HCT116 (cell line): ENCODE data around the gene FAM117A. TPM values are rescaled to one million over a fixed set of nuclear protein-coding genes. Genes with fewer than 3 reads are reported as not detected.

Experiments
- ATAC-seq: fragments of 200-7000 bp; cut with Tn5 transposase; 2 replicates; pipeline ENCODE4 v1.9.1; 2020; ENCODE audit warnings: mild to moderate bottlenecking, moderate library complexity
- BruUV-seq: library from RNA; stranded (reverse); fragments of 400-500 nt; replicated peaks from 2 replicates; lab custom pipeline; 2021; lab: Mats Ljungman, UMichigan
- CTCF ChIA-PET: fragments of 300-600 bp; sonication (Branson Sonifier 250); formaldehyde crosslinking; loops from one replicate; lab custom pipeline; 2021; ENCODE audit warnings: antibody characterized with exemption; lab: Charles Lee
- POLR2A ChIA-PET: fragments of 300-600, 350-600 bp; sonication (Branson Sonifier 250); formaldehyde crosslinking; loops from one replicate; lab custom pipeline; 2021; ENCODE audit warnings: antibody characterized with exemption; lab: Charles Lee
- RAD21 ChIA-PET, 2 experiments: fragments of 300-600 bp; sonication (Branson Sonifier 250); formaldehyde crosslinking; loops; one replicate each; lab custom pipeline; 2023; ENCODE audit warnings: low total read pairs in 2 of 2; ENCODE audit not compliant: uncharacterized antibody in 2 of 2, unreplicated experiment in 2 of 2, low non-redundant PET in 1 of 2; lab: Charles Lee
- DNase-seq: peaks from one replicate; pipeline ENCODE4 v3.0.0-alpha.2; 2010; ENCODE audit warnings: low read depth, low spot score
- H2AFZ ChIP-seq: fragments of 200-600 bp; shearing (Covaris generic), sonication (generic); 2 replicates; pipeline ENCODE4 v1.6.1; 2017; ENCODE audit warnings: low read depth, mixed run types, mixed read lengths, antibody characterized with exemption, low read length; ENCODE audit not compliant: poor library complexity, severe bottlenecking
- H3K27ac ChIP-seq: 2 replicates; pipeline ENCODE4 v1.5.1; 2012; ENCODE audit warnings: low read depth, low read length
- H3K27me3 ChIP-seq: fragments of 200-600 bp; sonication (generic); 2 replicates; pipeline ENCODE4 v1.6.1; 2016; ENCODE audit warnings: mixed run types, low read length, mixed read lengths; ENCODE audit not compliant: insufficient read depth
- H3K36me3 ChIP-seq, 2 experiments: fragments of 200-500 bp in 1 of 2; fragments of 200-600 bp in 1 of 2; sonication (Bioruptor generic) in 1 of 2; sonication (generic) in 1 of 2; 2 replicates each; pipeline versions ENCODE4 v1.5.1 to v1.6.1; 2014 to 2016; ENCODE audit warnings: low read length in 2 of 2, inconsistent platforms in 1 of 2, mixed read lengths in 1 of 2, mixed run types in 1 of 2; ENCODE audit not compliant: insufficient read depth in 2 of 2, control insufficient read depth in 1 of 2
- H3K4me1 ChIP-seq, 2 experiments: fragments of 200-600 bp in 1 of 2; sonication (generic) in 1 of 2; 2 replicates each; pipeline versions ENCODE4 v1.5.1 to v1.6.1; 2012 to 2017; ENCODE audit warnings: low read length in 2 of 2, inconsistent platforms in 1 of 2, mild to moderate bottlenecking in 1 of 2, mixed read lengths in 1 of 2, mixed run types in 1 of 2, moderate library complexity in 1 of 2; ENCODE audit not compliant: insufficient read depth in 2 of 2, control insufficient read depth in 1 of 2
- H3K4me2 ChIP-seq: fragments of 200-600 bp; sonication (generic); 2 replicates; pipeline ENCODE4 v1.6.1; 2017; ENCODE audit warnings: mixed run types, low read length, mixed read lengths
- H3K4me3 ChIP-seq, 2 experiments: fragments of 200-600 bp in 1 of 2; sonication (generic) in 1 of 2; replicated peaks in 1 of 2; 2 replicates each; pipeline ENCODE4 v1.5.1; 2011 to 2016; ENCODE audit warnings: low read length in 2 of 2, control low read depth in 1 of 2, low read depth in 1 of 2, mild to moderate bottlenecking in 1 of 2, mixed read lengths in 1 of 2, mixed run types in 1 of 2
- H3K79me2 ChIP-seq: fragments of 200-600 bp; sonication (generic); 2 replicates; pipeline ENCODE4 v1.6.1; 2017; ENCODE audit warnings: mild to moderate bottlenecking, mixed run types, low read length, moderate library complexity, mixed read lengths; ENCODE audit not compliant: insufficient read depth
- H3K9ac ChIP-seq: fragments of 200-600 bp; sonication (generic); 2 replicates; pipeline ENCODE4 v1.6.1; 2016; ENCODE audit warnings: low read length, mixed read lengths
- H3K9me2 ChIP-seq: fragments of 200-600 bp; sonication (generic), shearing (Covaris generic); 2 replicates; pipeline ENCODE4 v1.6.1; 2017; ENCODE audit warnings: mixed run types, mild to moderate bottlenecking, moderate library complexity; ENCODE audit not compliant: insufficient read depth
- H3K9me3 ChIP-seq, 2 experiments: fragments of 200-500 bp in 1 of 2; fragments of 200-600 bp in 1 of 2; sonication (Bioruptor generic) in 1 of 2; sonication (generic) in 1 of 2; 2 replicates each; pipeline ENCODE4 v1.6.1; 2014 to 2017; ENCODE audit warnings: low read length in 2 of 2, mixed read lengths in 2 of 2, inconsistent platforms in 1 of 2, low read depth in 1 of 2, mild to moderate bottlenecking in 1 of 2, mixed run types in 1 of 2, moderate library complexity in 1 of 2; ENCODE audit not compliant: control insufficient read depth in 1 of 2, insufficient read depth in 1 of 2
- H4K20me1 ChIP-seq: fragments of 200-600 bp; sonication (generic), shearing (Covaris generic); 2 replicates; pipeline ENCODE4 v1.6.1; 2017; ENCODE audit warnings: mixed run types, mild to moderate bottlenecking, moderate library complexity; ENCODE audit not compliant: insufficient read depth
- ATF3 ChIP-seq: IDR thresholded peaks from 2 replicates; pipeline ENCODE4 v1.6.1; 2012
- CBX3 ChIP-seq: IDR thresholded peaks from 2 replicates; pipeline ENCODE4 v1.6.1; 2012; ENCODE audit warnings: low read depth
- CEBPB ChIP-seq: IDR thresholded peaks from 2 replicates; pipeline ENCODE4 v1.6.1; 2012; ENCODE audit warnings: low read depth
- CTCF ChIP-seq, 3 experiments: fragments of 200-600 bp in 1 of 3; sonication (generic) in 1 of 3; IDR thresholded peaks in 2 of 3; conservative IDR thresholded peaks in 1 of 3; 2 replicates each; pipeline ENCODE4 v1.5.1; 2012 to 2017; ENCODE audit warnings: low read depth in 2 of 3, low read length in 2 of 3, antibody characterized with exemption in 1 of 3, borderline replicate concordance in 1 of 3, control low read depth in 1 of 3, mild to moderate bottlenecking in 1 of 3, mixed read lengths in 1 of 3, mixed run types in 1 of 3, moderate library complexity in 1 of 3; ENCODE audit not compliant: insufficient read depth in 1 of 3
- EGR1 ChIP-seq: IDR thresholded peaks from 2 replicates; pipeline ENCODE4 v1.6.1; 2012; ENCODE audit warnings: low read depth
- ELF1 ChIP-seq: IDR thresholded peaks from 2 replicates; pipeline ENCODE4 v1.6.1; 2012; ENCODE audit warnings: low read depth, borderline replicate concordance
- EZH2 ChIP-seq: fragments of 200-600 bp; sonication (generic); IDR thresholded peaks from 2 replicates; pipeline ENCODE4 v1.6.1; 2017; ENCODE audit warnings: antibody characterized with exemption, mixed run types
- EZH2phosphoT487 ChIP-seq: fragments of 200-600 bp; IDR thresholded peaks from 2 replicates; pipeline ENCODE4 v1.6.1; 2018; ENCODE audit warnings: antibody characterized with exemption, borderline replicate concordance
- FOSL1 ChIP-seq: IDR thresholded peaks from 2 replicates; pipeline ENCODE4 v1.6.1; 2012; ENCODE audit warnings: low read depth
- JUND ChIP-seq: IDR thresholded peaks from 2 replicates; pipeline ENCODE4 v1.6.1; 2012
- MAX ChIP-seq: IDR thresholded peaks from 2 replicates; pipeline ENCODE4 v1.6.1; 2012
- POLR2A ChIP-seq: IDR thresholded peaks from 2 replicates; pipeline ENCODE4 v1.7.0; 2011; ENCODE audit warnings: borderline replicate concordance; ENCODE audit not compliant: insufficient read depth, insufficient read length; ENCODE audit errors: extremely low read depth
- RAD21 ChIP-seq: IDR thresholded peaks from 2 replicates; pipeline ENCODE4 v1.6.1; 2012; ENCODE audit warnings: low read depth, mild to moderate bottlenecking
- REST ChIP-seq: IDR thresholded peaks from 2 replicates; pipeline ENCODE4 v1.6.1; 2012; ENCODE audit warnings: low read depth
- SP1 ChIP-seq: IDR thresholded peaks from 2 replicates; pipeline ENCODE4 v1.6.1; 2012; ENCODE audit warnings: low read depth
- TCF7L2 ChIP-seq: IDR thresholded peaks from 2 replicates; pipeline ENCODE4 v1.7.0; 2011; ENCODE audit warnings: borderline replicate concordance, inconsistent platforms; ENCODE audit not compliant: insufficient read depth, insufficient read length; ENCODE audit errors: extremely low read depth
- YY1 ChIP-seq: IDR thresholded peaks from 2 replicates; pipeline ENCODE4 v1.6.1; 2011; ENCODE audit warnings: low read length, low read depth, moderate library complexity, mild to moderate bottlenecking; ENCODE audit not compliant: insufficient replicate concordance; ENCODE audit errors: extremely low read depth
- ZFX ChIP-seq: fragments of 450-650 bp; IDR thresholded peaks from 2 replicates; pipeline ENCODE4 v1.6.1; 2017
- ZNF274 ChIP-seq: fragments of 200-500 bp; sonication (Bioruptor generic); IDR thresholded peaks from 2 replicates; pipeline ENCODE4 v1.6.1; 2014; ENCODE audit warnings: mild to moderate bottlenecking, low read depth, low read length, inconsistent platforms
- intact Hi-C: fragments of 100-400 bp; cut with micrococcal nuclease; formaldehyde crosslinking; loops from 2 replicates; pipeline ENCODE4 v1.10.0; 2022
- total RNA-seq: library from RNA; stranded (reverse); gene quantifications from one replicate; pipeline ENCODE4 v1.2.1, GENCODE V29; 2021; ENCODE audit not compliant: unreplicated experiment

The FAM117A gene
- total RNA-seq, 1 experiment from 2014 or later, result 12.8 TPM

- TF ChIP-seq CBX3 (no peak), SP1 (no peak), POLR2A (no peak), CEBPB (no peak), RAD21 (no peak), YY1 (no peak), ZNF274 (no peak), ATF3 (no peak), EGR1 (no peak), TCF7L2 (no peak), EZH2phosphoT487 (no peak), CTCF (IDR thresholded peaks at IDR 0.05 in 2 of 3, conservative IDR thresholded peaks at IDR 0.05 in 1 of 3; ENCODE audit: borderline replicate concordance in 1 of 3, insufficient read depth in 1 of 3, low read depth in 2 of 3, low read length in 2 of 3) (no peak), REST (no peak), ELF1 (no peak), MAX (no peak), JUND (no peak), ZFX (no peak), FOSL1 (no peak), EZH2 (no peak)
- H4K20me1 ChIP-seq, result no peaks in the 10 kb centered on the region
- BruUV-seq, result no TSS peak
- H3K9me3 ChIP-seq, result no peaks in the 10 kb centered on the region
- H2AFZ ChIP-seq, result no peak overlapping the region
- ATAC-seq (no peak), DNase-seq (no peak)
- RAD21 ChIA-PET, result no interaction called here
- no peaks in the 10 kb centered on the region for H3K79me2 ChIP-seq
- POLR2A ChIA-PET, result interaction anchor here (1.2 kb wide), 1 partner anchor 15 kb away, joined by 3 read pairs; no protein-coding TSS in a partner anchor
- no peaks in the 10 kb centered on the region for H3K9me2 ChIP-seq
- CTCF ChIA-PET, result no interaction called here
- no peak overlapping the region for H3K4me2 ChIP-seq
- no peak overlapping the region for H3K4me3 ChIP-seq
- peaks cover 3 to 6% of the 10 kb centered on the region in 2 experiments; a peak in 1 of 4 replicates for H3K36me3 ChIP-seq
- H3K9ac ChIP-seq, result no peak overlapping the region
- H3K4me1 ChIP-seq, result no peaks in the 10 kb centered on the region
- H3K27ac ChIP-seq, result no peak overlapping the region
- no peaks in the 10 kb centered on the region for H3K27me3 ChIP-seq
- intact Hi-C loops, result no loop called here
These were observed 48.7 kb downstream of the FAM117A start for GRCh38 chr17:49715216-49715615.
